Nephron progenitor cell (in vitro differentiated cells): Measurements from ENCODE around the gene CYP46A1.
A peak's percentile ranks its signal among the peaks of the same experiment; 100 is the strongest.

Source experiments
- DNase-seq: peaks from one replicate; pipeline ENCODE4 v3.0.0; 2021
- H3K27ac Mint-ChIP-seq: 2 replicates; pipeline ENCODE4 v1.8.0; 2021; ENCODE audit warnings: mild to moderate bottlenecking, moderate library complexity, mixed read lengths
- H3K27me3 Mint-ChIP-seq: 2 replicates; pipeline ENCODE4 v1.8.0; 2021; ENCODE audit warnings: mild to moderate bottlenecking, low read depth, mixed read lengths; ENCODE audit not compliant: poor library complexity
- H3K36me3 Mint-ChIP-seq: 2 replicates; pipeline ENCODE4 v1.8.0; 2021; ENCODE audit warnings: low read depth, mixed read lengths
- H3K4me1 Mint-ChIP-seq: 2 replicates; pipeline ENCODE4 v1.8.0; 2021; ENCODE audit warnings: mixed read lengths
- H3K4me3 Mint-ChIP-seq: 2 replicates; pipeline ENCODE4 v1.8.0; 2021; ENCODE audit warnings: mild to moderate bottlenecking, moderate library complexity, mixed read lengths
- H3K9me3 Mint-ChIP-seq: 2 replicates; pipeline ENCODE4 v1.8.0; 2021; ENCODE audit warnings: mild to moderate bottlenecking, moderate library complexity, mixed read lengths
- TF ChIP-seq, protein P1 (sequence below): fragments of 200-600 bp; sonication (generic); IDR thresholded peaks from 2 replicates; pipeline ENCODE4 v1.5.0; 2021; ENCODE audit warnings: antibody characterized with exemption

Gene CYP46A1

DNA sequence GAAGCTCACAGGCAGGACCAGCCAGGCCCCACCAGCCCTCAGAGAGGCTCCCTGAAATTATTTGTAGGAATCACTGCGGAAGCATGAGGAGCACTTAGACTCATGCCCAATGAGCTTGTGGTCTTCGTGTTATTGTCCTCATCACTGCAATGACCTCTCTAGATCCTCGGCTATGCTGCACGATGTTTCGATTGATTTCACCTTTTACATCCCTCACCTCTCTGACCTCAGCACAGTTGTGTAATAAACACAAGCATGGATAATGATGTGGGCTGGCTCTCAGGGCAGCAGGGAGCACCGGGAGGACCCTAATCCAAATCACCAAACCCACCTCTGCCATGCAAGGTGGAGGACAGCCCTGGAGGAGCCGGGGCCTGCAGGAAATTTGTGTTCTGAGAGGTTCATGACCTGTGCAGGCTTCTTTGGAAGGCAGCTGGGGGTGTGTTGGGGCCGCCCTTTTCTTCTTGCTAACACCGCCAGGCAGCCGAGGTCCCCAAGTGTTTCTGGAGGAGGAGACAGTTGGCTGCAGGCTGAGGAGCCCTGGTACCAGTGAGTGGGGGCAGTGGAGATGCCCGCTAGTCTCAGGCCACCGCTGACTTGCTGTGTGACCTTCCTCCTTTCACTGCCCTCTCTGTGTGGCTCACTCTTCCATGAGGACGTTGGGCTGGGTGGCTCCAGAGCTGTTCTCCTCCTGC, 79.6 kb downstream of the CYP46A1 start:
- peaks cover 5% of the 10 kb centered on the region for H3K9me3 Mint-ChIP-seq
- H3K36me3 Mint-ChIP-seq = no peaks in the 10 kb centered on the region
- H3K27ac Mint-ChIP-seq = no peak overlapping the region
- H3K27me3 Mint-ChIP-seq = peaks cover 23% of the 10 kb centered on the region
- H3K4me3 Mint-ChIP-seq = no peak overlapping the region
- TF ChIP-seq, protein P1, sequence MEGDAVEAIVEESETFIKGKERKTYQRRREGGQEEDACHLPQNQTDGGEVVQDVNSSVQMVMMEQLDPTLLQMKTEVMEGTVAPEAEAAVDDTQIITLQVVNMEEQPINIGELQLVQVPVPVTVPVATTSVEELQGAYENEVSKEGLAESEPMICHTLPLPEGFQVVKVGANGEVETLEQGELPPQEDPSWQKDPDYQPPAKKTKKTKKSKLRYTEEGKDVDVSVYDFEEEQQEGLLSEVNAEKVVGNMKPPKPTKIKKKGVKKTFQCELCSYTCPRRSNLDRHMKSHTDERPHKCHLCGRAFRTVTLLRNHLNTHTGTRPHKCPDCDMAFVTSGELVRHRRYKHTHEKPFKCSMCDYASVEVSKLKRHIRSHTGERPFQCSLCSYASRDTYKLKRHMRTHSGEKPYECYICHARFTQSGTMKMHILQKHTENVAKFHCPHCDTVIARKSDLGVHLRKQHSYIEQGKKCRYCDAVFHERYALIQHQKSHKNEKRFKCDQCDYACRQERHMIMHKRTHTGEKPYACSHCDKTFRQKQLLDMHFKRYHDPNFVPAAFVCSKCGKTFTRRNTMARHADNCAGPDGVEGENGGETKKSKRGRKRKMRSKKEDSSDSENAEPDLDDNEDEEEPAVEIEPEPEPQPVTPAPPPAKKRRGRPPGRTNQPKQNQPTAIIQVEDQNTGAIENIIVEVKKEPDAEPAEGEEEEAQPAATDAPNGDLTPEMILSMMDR = no peak
- no peak for DNase-seq
- H3K4me1 Mint-ChIP-seq = peaks cover 37% of the 10 kb centered on the region

DNA sequence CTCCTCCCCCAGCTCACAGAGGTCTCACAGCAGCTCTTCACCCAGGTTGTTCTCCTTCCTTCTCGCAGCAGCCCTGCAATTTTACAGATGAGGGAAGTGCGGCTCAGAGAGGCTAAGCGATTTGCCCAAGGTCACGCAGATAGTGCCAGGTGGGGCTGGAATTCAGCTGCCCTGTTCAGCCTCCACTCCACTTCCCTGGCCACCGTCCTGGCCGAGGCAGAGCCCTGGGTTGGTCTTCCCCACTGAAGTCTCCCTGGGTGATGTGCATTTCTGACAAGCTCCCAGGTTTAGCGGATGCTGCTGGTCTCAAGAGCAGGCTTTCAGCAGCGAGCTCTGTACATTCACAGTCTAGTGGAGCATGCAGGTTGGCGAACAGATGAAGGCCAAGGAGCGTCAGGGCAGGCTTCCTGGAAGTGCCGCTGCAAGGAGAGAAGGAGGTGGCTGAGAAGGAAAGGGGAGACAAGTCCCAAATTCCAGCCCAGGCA, 80.2 kb downstream of the CYP46A1 start:
- H3K27ac Mint-ChIP-seq = no peak overlapping the region
- no peak for DNase-seq
- no peaks in the 10 kb centered on the region for H3K36me3 Mint-ChIP-seq
- H3K9me3 Mint-ChIP-seq = peaks cover 5% of the 10 kb centered on the region
- peaks cover 28% of the 10 kb centered on the region for H3K27me3 Mint-ChIP-seq
- peaks cover 31% of the 10 kb centered on the region for H3K4me1 Mint-ChIP-seq
- TF ChIP-seq, protein P1 = no peak
- H3K4me3 Mint-ChIP-seq = no peak overlapping the region

DNA sequence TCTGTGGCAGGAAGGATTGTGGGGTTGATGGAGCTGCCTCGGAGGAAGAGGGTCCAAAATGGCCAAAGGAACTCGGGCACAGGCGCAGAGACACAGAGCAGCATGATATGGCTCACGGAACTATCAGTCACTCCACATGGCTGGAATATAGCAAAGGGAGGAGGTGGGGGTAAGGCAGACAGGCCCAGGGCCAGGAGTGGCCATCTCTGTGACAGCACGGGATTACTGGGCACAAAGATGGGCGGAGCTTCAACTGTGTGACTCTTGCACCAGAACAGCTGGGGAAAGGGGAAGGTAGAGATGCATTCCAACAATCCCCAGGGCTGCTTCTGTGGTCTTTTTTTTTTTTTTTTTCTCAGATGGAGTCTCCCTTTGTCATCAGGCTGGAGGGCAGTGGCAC, 84.3 kb downstream of the CYP46A1 start:
- Mint-ChIP-seq H3K36me3 (no peaks in the 10 kb centered on the region), H3K9me3 (peaks cover 16% of the 10 kb centered on the region), H3K4me3 (no peak overlapping the region), H3K4me1 (peaks cover 28% of the 10 kb centered on the region), H3K27ac (no peak overlapping the region), H3K27me3 (peaks cover 27% of the 10 kb centered on the region)
- TF ChIP-seq, protein P1 = no peak
- no peak for DNase-seq

DNA sequence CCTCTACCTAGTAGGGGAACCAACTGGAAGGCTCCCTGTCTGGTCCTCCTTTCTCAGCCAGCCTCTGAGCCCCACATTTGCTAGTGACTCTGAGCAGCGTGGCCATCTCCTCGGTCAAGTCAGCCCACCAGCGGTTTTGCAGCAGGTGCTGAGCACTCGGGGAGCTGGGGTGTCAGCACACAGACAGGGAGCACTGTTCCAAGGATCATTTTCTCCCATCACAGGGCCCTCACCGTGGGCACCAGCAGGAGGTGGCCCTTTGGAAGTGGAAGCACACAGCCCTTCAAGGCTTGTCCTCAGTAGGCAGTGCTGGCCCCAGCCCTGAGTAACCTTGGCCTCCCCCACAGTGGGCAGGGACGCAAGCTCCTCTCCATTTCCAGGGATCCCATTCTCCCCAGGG, 85.0 kb downstream of the CYP46A1 start:
- Mint-ChIP-seq H3K27ac (no peak overlapping the region), H3K4me3 (no peak overlapping the region), H3K9me3 (peaks cover 16% of the 10 kb centered on the region), H3K4me1 (peaks cover 35% of the 10 kb centered on the region), H3K36me3 (no peaks in the 10 kb centered on the region), H3K27me3 (peaks cover 27% of the 10 kb centered on the region)
- TF ChIP-seq, protein P1 = no peak
- no peak for DNase-seq

DNA sequence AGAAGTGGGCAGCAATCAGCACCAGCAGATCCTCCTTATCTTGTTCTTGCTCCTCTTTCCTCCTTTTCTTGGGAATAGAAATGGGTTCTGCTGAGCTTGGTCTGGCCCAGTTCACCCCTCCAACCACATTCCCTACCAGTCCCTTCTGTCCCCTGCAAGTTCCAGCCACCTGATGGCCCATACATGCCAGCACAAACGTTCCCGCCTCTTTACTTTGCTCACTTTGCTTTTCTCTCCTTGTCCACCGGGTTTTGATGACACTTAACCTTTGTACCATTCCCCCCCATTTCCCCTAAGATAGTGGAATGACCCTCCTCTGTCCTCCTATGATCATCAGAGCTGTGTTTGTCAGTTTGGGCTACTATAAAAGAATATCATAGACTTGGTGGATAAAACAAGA, 85.7 kb downstream of the CYP46A1 start:
- Mint-ChIP-seq H3K4me1 (peaks cover 40% of the 10 kb centered on the region), H3K27ac (no peak overlapping the region), H3K4me3 (peak overlapping the region; percentile 9), H3K9me3 (peaks cover 16% of the 10 kb centered on the region), H3K36me3 (no peaks in the 10 kb centered on the region), H3K27me3 (peaks cover 27% of the 10 kb centered on the region)
- no peak for DNase-seq
- TF ChIP-seq, protein P1 = no peak
